Measurements from ENCODE around the gene LDOC1.
"Not testable (repeated sequence)": the region's sequence is repeated elsewhere in the genome, so short reads cannot be mapped to it uniquely, and the experiment has no call there.

LDOC1 gene

GRCh38 chrX:141158084-141158483 lies 18.8 kb downstream of the LDOC1 start:
- Histone ChIP-seq H3K4me3 (ENCODE audit: low read depth, low read length) (no peak overlapping the region), H3K4me1 (ENCODE audit: control insufficient read depth, insufficient read depth, low read length, unreplicated experiment) (no peaks in the 10 kb centered on the region), H3K27me3 (ENCODE audit: insufficient read depth, low read length) (no peaks in the 10 kb centered on the region), H3K79me2 (ENCODE audit: control insufficient read depth, insufficient read depth, low read length, unreplicated experiment) (no peaks in the 10 kb centered on the region), H2AFZ (ENCODE audit: low read length, unreplicated experiment) (no peak overlapping the region), H3K36me3 (ENCODE audit: insufficient read depth, low read length) (no peaks in the 10 kb centered on the region), H3K27ac (ENCODE audit: low read depth, low read length) (no peak overlapping the region)

- H3K27me3 ChIP-seq (ENCODE audit: insufficient read depth, low read length); H3K27ac ChIP-seq (ENCODE audit: low read depth, low read length); H3K79me2 ChIP-seq (ENCODE audit: control insufficient read depth, insufficient read depth, low read length, unreplicated experiment); H3K4me1 ChIP-seq (ENCODE audit: control insufficient read depth, insufficient read depth, low read length, unreplicated experiment); H3K4me3 ChIP-seq (ENCODE audit: low read depth, low read length); H3K36me3 ChIP-seq (ENCODE audit: insufficient read depth, low read length); H2AFZ ChIP-seq (ENCODE audit: low read length, unreplicated experiment): not testable (repeated sequence)
Measured at GRCh38 chrX:141155231-141155630, 21.7 kb downstream of the LDOC1 start.

- Histone ChIP-seq H3K79me2 (ENCODE audit: control insufficient read depth, insufficient read depth, low read length, unreplicated experiment) (no peaks in the 10 kb centered on the region), H3K36me3 (ENCODE audit: insufficient read depth, low read length) (no peaks in the 10 kb centered on the region), H3K4me3 (ENCODE audit: low read depth, low read length) (no peak overlapping the region), H3K27ac (ENCODE audit: low read depth, low read length) (no peak overlapping the region), H3K4me1 (ENCODE audit: control insufficient read depth, insufficient read depth, low read length, unreplicated experiment) (no peaks in the 10 kb centered on the region), H3K27me3 (ENCODE audit: insufficient read depth, low read length) (no peaks in the 10 kb centered on the region), H2AFZ (ENCODE audit: low read length, unreplicated experiment) (no peak overlapping the region)
Measured at GRCh38 chrX:141142946-141143345, 34.0 kb downstream of the LDOC1 start.

GRCh38 chrX:141133272-141133671 lies 43.7 kb downstream of the LDOC1 start:
- no peak overlapping the region for H3K27ac ChIP-seq (ENCODE audit: low read depth, low read length)
- no peak overlapping the region for H3K4me3 ChIP-seq (ENCODE audit: low read depth, low read length)
- H3K36me3 ChIP-seq (ENCODE audit: insufficient read depth, low read length) = no peaks in the 10 kb centered on the region
- no peak overlapping the region for H2AFZ ChIP-seq (ENCODE audit: low read length, unreplicated experiment)
- no peaks in the 10 kb centered on the region for H3K4me1 ChIP-seq (ENCODE audit: control insufficient read depth, insufficient read depth, low read length, unreplicated experiment)
- H3K79me2 ChIP-seq (ENCODE audit: control insufficient read depth, insufficient read depth, low read length, unreplicated experiment) = no peaks in the 10 kb centered on the region
- H3K27me3 ChIP-seq (ENCODE audit: insufficient read depth, low read length) = no peaks in the 10 kb centered on the region

- Histone ChIP-seq H3K4me1 (ENCODE audit: control insufficient read depth, insufficient read depth, low read length, unreplicated experiment) (no peaks in the 10 kb centered on the region), H3K36me3 (ENCODE audit: insufficient read depth, low read length) (no peaks in the 10 kb centered on the region), H2AFZ (ENCODE audit: low read length, unreplicated experiment) (no peak overlapping the region), H3K27ac (ENCODE audit: low read depth, low read length) (no peak overlapping the region), H3K27me3 (ENCODE audit: insufficient read depth, low read length) (no peaks in the 10 kb centered on the region), H3K4me3 (ENCODE audit: low read depth, low read length) (no peak overlapping the region), H3K79me2 (ENCODE audit: control insufficient read depth, insufficient read depth, low read length, unreplicated experiment) (no peaks in the 10 kb centered on the region)
Measured at GRCh38 chrX:141127146-141127545, 49.8 kb downstream of the LDOC1 start.

Data from ACC112 (cell line).